ENCODE measurements around the gene CCDC86.

The CCDC86 gene

DNA sequence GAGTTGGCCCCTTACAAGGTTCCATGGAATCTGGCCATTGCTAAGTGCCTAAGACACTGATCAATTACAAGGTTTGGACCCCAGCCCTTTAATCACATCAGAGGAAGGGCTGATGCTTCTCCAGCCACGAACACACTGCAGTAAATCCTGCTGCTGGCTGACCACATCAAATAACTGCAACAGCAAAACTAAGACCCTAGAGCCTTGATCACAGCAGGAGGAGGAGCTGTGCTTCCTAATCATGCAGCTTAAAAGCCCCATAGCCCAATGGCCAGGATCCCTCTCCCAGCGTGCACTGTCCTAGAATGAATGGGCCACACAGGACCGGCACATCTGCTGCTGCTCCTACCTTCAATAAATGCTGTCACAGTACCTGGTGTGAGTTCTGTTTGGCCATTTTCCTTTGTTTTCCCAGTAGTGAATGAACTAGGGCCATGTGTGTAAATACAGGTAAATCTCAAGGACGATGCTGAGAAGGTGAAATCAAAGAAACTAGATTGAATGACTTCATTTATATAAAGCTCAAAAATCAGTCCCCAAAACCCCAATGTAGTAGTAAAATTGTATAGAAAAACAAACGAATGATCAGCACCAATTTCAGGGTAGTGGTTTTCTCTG is 38.2 kb downstream of the CCDC86 start:
- 87 to 93% methylated on average over 3 of the region's 5 CpGs for WGBS, 2 experiments (ENCODE audit: insufficient coverage in 2 of 2)
- Histone ChIP-seq H3K4me3 (ENCODE audit: extremely low read depth, insufficient read depth, low read length, poor library complexity, severe bottlenecking) (no peak overlapping the region), H3K36me3 (ENCODE audit: control insufficient read depth, insufficient read depth, low read length) (peaks cover 13% of the 10 kb centered on the region), H3K4me1 (ENCODE audit: control insufficient read depth, insufficient read depth, low read length, poor library complexity, severe bottlenecking) (no peaks in the 10 kb centered on the region), H3K27ac (ENCODE audit: low read depth, low read length, severe bottlenecking) (no peak overlapping the region), H3K9me3 (ENCODE audit: control insufficient read depth, low read length) (no peaks in the 10 kb centered on the region)

- peaks cover 13% of the 10 kb centered on the region for H3K36me3 ChIP-seq (ENCODE audit: control insufficient read depth, insufficient read depth, low read length)
- 92 to 93% methylated on average over 6 to 7 of the region's 8 CpGs for WGBS, 2 experiments (ENCODE audit: insufficient coverage in 2 of 2)
- H3K27ac ChIP-seq (ENCODE audit: low read depth, low read length, severe bottlenecking) = no peak overlapping the region
Observed at GRCh38 chr11:60880643-60881282, 38.9 kb downstream of the CCDC86 start.

DNA sequence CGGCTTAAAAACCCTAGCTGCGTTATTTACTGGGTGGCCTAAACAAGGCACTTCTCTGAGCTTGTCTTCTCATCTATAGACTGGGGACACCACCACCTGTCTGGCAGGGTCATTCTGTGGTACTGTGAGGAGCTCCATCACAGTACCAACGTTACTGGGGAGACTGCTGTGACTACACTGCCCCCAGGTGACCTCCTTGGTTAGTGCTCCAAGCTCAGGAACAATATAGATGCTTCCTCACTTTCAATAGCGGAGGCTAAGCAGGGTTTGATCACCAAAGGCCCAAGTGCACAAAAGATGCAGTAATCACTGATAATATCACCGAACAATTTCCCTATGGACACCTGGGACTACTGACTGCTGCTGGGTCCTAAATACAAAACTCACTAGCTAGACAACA is 45.6 kb downstream of the CCDC86 start:
- 67 to 73% methylated on average over 4 to 5 of the region's 5 CpGs for WGBS, 2 experiments (ENCODE audit: insufficient coverage in 2 of 2)
- H3K36me3 ChIP-seq (ENCODE audit: control insufficient read depth, insufficient read depth, low read length) = peaks cover 7% of the 10 kb centered on the region
- H3K4me1 ChIP-seq (ENCODE audit: control insufficient read depth, insufficient read depth, low read length, poor library complexity, severe bottlenecking) = no peaks in the 10 kb centered on the region
- no peak overlapping the region for H3K27ac ChIP-seq (ENCODE audit: low read depth, low read length, severe bottlenecking)
- H3K9me3 ChIP-seq (ENCODE audit: control insufficient read depth, low read length) = no peaks in the 10 kb centered on the region
- no peak overlapping the region for H3K4me3 ChIP-seq (ENCODE audit: extremely low read depth, insufficient read depth, low read length, poor library complexity, severe bottlenecking)

More at GRCh38 chr11:60880643-60881282, 38.9 kb downstream of the CCDC86 start:
- H3K9me3 ChIP-seq (ENCODE audit: control insufficient read depth, low read length) = no peaks in the 10 kb centered on the region
- H3K4me3 ChIP-seq (ENCODE audit: extremely low read depth, insufficient read depth, low read length, poor library complexity, severe bottlenecking) = no peak overlapping the region
- no peaks in the 10 kb centered on the region for H3K4me1 ChIP-seq (ENCODE audit: control insufficient read depth, insufficient read depth, low read length, poor library complexity, severe bottlenecking)

DNA sequence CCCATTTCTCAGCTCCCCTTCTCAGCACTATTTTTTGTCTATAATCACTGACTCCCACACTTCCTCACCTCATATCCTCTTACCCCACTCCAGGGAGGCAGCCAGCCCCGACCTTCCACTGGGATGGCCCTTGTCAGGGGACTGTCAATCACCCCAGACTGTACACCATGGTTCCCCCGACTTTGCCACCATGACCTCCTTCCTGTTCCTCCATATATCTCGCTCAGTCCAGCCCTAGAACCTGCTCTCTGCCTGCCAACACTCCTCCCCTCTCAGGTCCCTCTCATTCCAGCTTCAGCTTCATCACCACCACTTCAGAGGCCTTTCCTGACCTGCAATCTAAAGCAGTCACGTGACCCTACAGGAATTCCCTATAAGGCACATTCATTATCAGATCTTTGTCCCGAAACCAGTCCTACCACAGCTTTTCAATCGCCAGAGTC is 48.0 kb downstream of the CCDC86 start:
- Histone ChIP-seq H3K36me3 (ENCODE audit: control insufficient read depth, insufficient read depth, low read length) (peaks cover 26% of the 10 kb centered on the region), H3K9me3 (ENCODE audit: control insufficient read depth, low read length) (no peaks in the 10 kb centered on the region), H3K27ac (ENCODE audit: low read depth, low read length, severe bottlenecking) (no peak overlapping the region), H3K4me1 (ENCODE audit: control insufficient read depth, insufficient read depth, low read length, poor library complexity, severe bottlenecking) (no peaks in the 10 kb centered on the region), H3K4me3 (ENCODE audit: extremely low read depth, insufficient read depth, low read length, poor library complexity, severe bottlenecking) (no peak overlapping the region)
- WGBS, 2 experiments (ENCODE audit: insufficient coverage in 2 of 2) = 80 to 86% methylated on average over 4 to 6 of the region's 6 CpGs

- 90 to 93% methylated on average over 2 of the region's 5 CpGs for WGBS, 2 experiments (ENCODE audit: insufficient coverage in 2 of 2)
- H3K36me3 ChIP-seq (ENCODE audit: control insufficient read depth, insufficient read depth, low read length) = peaks cover 34% of the 10 kb centered on the region
- H3K4me3 ChIP-seq (ENCODE audit: extremely low read depth, insufficient read depth, low read length, poor library complexity, severe bottlenecking) = no peak overlapping the region
- no peaks in the 10 kb centered on the region for H3K4me1 ChIP-seq (ENCODE audit: control insufficient read depth, insufficient read depth, low read length, poor library complexity, severe bottlenecking)
- no peak overlapping the region for H3K27ac ChIP-seq (ENCODE audit: low read depth, low read length, severe bottlenecking)
- no peaks in the 10 kb centered on the region for H3K9me3 ChIP-seq (ENCODE audit: control insufficient read depth, low read length)
Observed at GRCh38 chr11:60890696-60891095, 48.8 kb downstream of the CCDC86 start.

- no peak overlapping the region for H3K4me3 ChIP-seq (ENCODE audit: extremely low read depth, insufficient read depth, low read length, poor library complexity, severe bottlenecking)
- no peak overlapping the region for H3K27ac ChIP-seq (ENCODE audit: low read depth, low read length, severe bottlenecking)
- H3K9me3 ChIP-seq (ENCODE audit: control insufficient read depth, low read length) = no peaks in the 10 kb centered on the region
- peaks cover 37% of the 10 kb centered on the region for H3K36me3 ChIP-seq (ENCODE audit: control insufficient read depth, insufficient read depth, low read length)
- no peaks in the 10 kb centered on the region for H3K4me1 ChIP-seq (ENCODE audit: control insufficient read depth, insufficient read depth, low read length, poor library complexity, severe bottlenecking)
- WGBS, 2 experiments (ENCODE audit: insufficient coverage in 2 of 2) = 89 to 100% methylated on average over 3 to 7 of the region's 7 CpGs
Observed at GRCh38 chr11:60891103-60891741, 49.3 kb downstream of the CCDC86 start.

GRCh38 chr11:60895687-60896086 is 53.8 kb downstream of the CCDC86 start:
- H3K4me3 ChIP-seq (ENCODE audit: extremely low read depth, insufficient read depth, low read length, poor library complexity, severe bottlenecking) = no peak overlapping the region
- peaks cover 70% of the 10 kb centered on the region for H3K36me3 ChIP-seq (ENCODE audit: control insufficient read depth, insufficient read depth, low read length)
- no peaks in the 10 kb centered on the region for H3K9me3 ChIP-seq (ENCODE audit: control insufficient read depth, low read length)
- H3K4me1 ChIP-seq (ENCODE audit: control insufficient read depth, insufficient read depth, low read length, poor library complexity, severe bottlenecking) = no peaks in the 10 kb centered on the region
- 100% methylated on average over 2 of the region's 5 CpGs; no CpG with 5 or more reads in 1 of the 2 experiments for WGBS, 2 experiments (ENCODE audit: insufficient coverage in 2 of 2)
- H3K27ac ChIP-seq (ENCODE audit: low read depth, low read length, severe bottlenecking) = no peak overlapping the region

GRCh38 chr11:60897496-60897895 is 55.6 kb downstream of the CCDC86 start:
- H3K4me1 ChIP-seq (ENCODE audit: control insufficient read depth, insufficient read depth, low read length, poor library complexity, severe bottlenecking) = no peaks in the 10 kb centered on the region
- H3K4me3 ChIP-seq (ENCODE audit: extremely low read depth, insufficient read depth, low read length, poor library complexity, severe bottlenecking) = no peak overlapping the region
- H3K9me3 ChIP-seq (ENCODE audit: control insufficient read depth, low read length) = no peaks in the 10 kb centered on the region
- 94 to 95% methylated on average over 3 to 4 of the region's 4 CpGs for WGBS, 2 experiments (ENCODE audit: insufficient coverage in 2 of 2)
- H3K36me3 ChIP-seq (ENCODE audit: control insufficient read depth, insufficient read depth, low read length) = peaks cover 87% of the 10 kb centered on the region
- no peak overlapping the region for H3K27ac ChIP-seq (ENCODE audit: low read depth, low read length, severe bottlenecking)

DNA sequence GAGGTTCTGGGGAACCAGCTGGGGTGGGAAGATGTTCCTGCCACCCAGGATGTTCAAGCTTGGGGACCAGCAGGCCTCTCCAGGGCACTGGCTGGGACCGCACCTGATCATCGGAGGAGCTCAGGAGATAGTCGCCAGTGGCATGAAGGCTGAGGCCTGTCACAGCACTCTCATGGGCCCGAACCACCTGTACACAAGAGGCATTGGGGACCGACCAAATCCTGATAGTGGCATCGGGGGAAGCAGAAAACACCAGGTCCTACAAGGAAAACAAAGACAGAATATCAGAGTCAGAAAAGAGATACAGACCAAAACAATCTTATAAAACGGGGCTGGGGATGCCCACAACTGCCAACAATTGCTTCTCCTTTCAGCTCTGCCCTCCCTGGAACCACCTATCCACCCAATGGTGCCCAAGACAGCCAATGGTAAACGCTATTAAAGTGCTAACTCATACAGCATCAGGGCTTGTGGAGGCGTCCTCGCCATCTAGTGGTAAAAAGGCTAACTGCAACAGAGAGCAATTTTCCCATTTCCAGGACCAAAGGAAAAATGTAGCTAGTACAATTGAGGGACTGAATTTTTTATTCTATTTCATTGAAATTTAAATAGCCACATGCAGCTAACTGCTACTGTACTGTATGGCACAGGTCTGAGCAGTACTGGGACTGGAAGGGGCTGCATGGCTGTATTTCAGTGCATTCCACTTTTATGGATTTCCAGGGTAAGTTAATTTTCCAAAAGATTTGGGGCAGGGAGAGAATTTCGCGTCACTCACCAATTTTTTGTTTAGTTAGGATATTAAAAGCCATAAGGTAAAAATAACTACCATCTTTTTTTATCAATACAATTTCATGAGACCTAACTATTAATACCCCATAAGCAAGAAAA is 57.4 kb downstream of the CCDC86 start:
- Histone ChIP-seq H3K4me1 (ENCODE audit: control insufficient read depth, insufficient read depth, low read length, poor library complexity, severe bottlenecking) (peaks cover under 1% of the 10 kb centered on the region), H3K4me3 (ENCODE audit: extremely low read depth, insufficient read depth, low read length, poor library complexity, severe bottlenecking) (no peak overlapping the region), H3K36me3 (ENCODE audit: control insufficient read depth, insufficient read depth, low read length) (peaks cover 85% of the 10 kb centered on the region), H3K27ac (ENCODE audit: low read depth, low read length, severe bottlenecking) (peak overlapping the region; percentile 30), H3K9me3 (ENCODE audit: control insufficient read depth, low read length) (no peaks in the 10 kb centered on the region)
- 69 to 82% methylated on average over 6 to 9 of the region's 12 CpGs for WGBS, 2 experiments (ENCODE audit: insufficient coverage in 2 of 2)

DNA sequence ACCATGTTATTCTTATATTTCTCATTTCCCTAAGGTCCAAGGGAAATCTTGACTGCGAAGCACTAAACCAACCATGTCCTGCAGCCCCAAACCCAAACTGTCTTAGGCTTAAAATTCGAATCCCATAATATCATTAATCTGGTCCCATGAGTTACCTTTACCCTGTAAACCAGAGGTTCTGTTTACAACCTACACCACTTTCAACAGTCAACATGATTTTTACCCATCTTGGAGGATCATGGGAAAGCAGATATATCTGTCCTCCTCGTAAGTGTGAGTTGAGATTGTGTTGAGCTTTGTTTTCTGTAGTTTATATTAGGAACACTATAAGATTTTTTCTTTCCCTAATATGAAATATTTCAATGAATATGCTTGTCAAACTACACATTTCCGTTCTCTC is 58.1 kb downstream of the CCDC86 start:
- H3K27ac ChIP-seq (ENCODE audit: low read depth, low read length, severe bottlenecking) = no peak overlapping the region
- H3K36me3 ChIP-seq (ENCODE audit: control insufficient read depth, insufficient read depth, low read length) = peaks cover 83% of the 10 kb centered on the region
- H3K4me1 ChIP-seq (ENCODE audit: control insufficient read depth, insufficient read depth, low read length, poor library complexity, severe bottlenecking) = peaks cover 6% of the 10 kb centered on the region
- WGBS, 2 experiments (ENCODE audit: insufficient coverage in 2 of 2) = 51 to 79% methylated on average over 2 to 3 of the region's 4 CpGs
- no peak overlapping the region for H3K4me3 ChIP-seq (ENCODE audit: extremely low read depth, insufficient read depth, low read length, poor library complexity, severe bottlenecking)
- H3K9me3 ChIP-seq (ENCODE audit: control insufficient read depth, low read length) = no peaks in the 10 kb centered on the region
